HepG2 (cell line): ENCODE results near the gene CAMSAP1. TPM values are rescaled to one million over a fixed set of nuclear protein-coding genes. Genes with fewer than 3 reads are reported as not detected.

Experiments used
- ATAC-seq: fragments of 200-7000 bp; cut with Tn5 transposase; 3 replicates; pipeline ENCODE4 v1.9.1; 2020; ENCODE audit warnings: mild to moderate bottlenecking, moderate library complexity
- BruUV-seq: library from RNA; stranded (reverse); fragments of 400-500 nt; replicated peaks from 2 replicates; lab custom pipeline; 2021; lab: Mats Ljungman, UMichigan
- CTCF ChIA-PET: fragments of 300-600 bp; formaldehyde crosslinking; extraction: SDS; loops from one replicate; lab custom pipeline; 2021; ENCODE audit warnings: low total read pairs, inconsistent platforms, low intra/inter-chr PET ratio; lab: Yijun Ruan, JAX
- POLR2A ChIA-PET: fragments of 350-600 bp; sonication (Branson Sonifier 250); formaldehyde crosslinking; loops from one replicate; lab custom pipeline; 2020; ENCODE audit warnings: antibody characterized with exemption, inconsistent platforms; lab: Yijun Ruan, JAX
- DNase-seq: peaks from one replicate; pipeline ENCODE4 v3.0.0-alpha.2; 2015; ENCODE audit warnings: low spot score
- FAIRE-seq: peaks from 3 replicates; lab custom pipeline; 2011; peaks lifted over from hg19 to GRCh38; lab: Jason Lieb, UNC
- H2AFZ ChIP-seq: one replicate; pipeline ENCODE4 v1.6.1; 2011; ENCODE audit warnings: low read length, inconsistent platforms
- H3K27ac ChIP-seq: fragments of 300-600 bp; 3 replicates; pipeline ENCODE4 v1.8.0; 2011; ENCODE audit warnings: mixed run types, mild to moderate bottlenecking, mixed read lengths, low read length, inconsistent platforms; ENCODE audit not compliant: insufficient read depth; ENCODE audit errors: extremely low read length
- H3K27me3 ChIP-seq, 2 experiments: fragments of 200-600 bp in 1 of 2; 2 replicates in 1 of 2; 3 replicates in 1 of 2; pipeline versions ENCODE4 v1.6.0 to v1.8.0; 2011; ENCODE audit warnings: low read length in 2 of 2, mild to moderate bottlenecking in 2 of 2, moderate library complexity in 2 of 2, inconsistent platforms in 1 of 2; ENCODE audit not compliant: insufficient read depth in 2 of 2, control insufficient read depth in 1 of 2
- H3K36me3 ChIP-seq, 2 experiments: fragments of 200-600 bp in 1 of 2; replicated peaks in 1 of 2; 2 replicates in 1 of 2; 3 replicates in 1 of 2; pipeline versions ENCODE4 v1.5.1 to v1.8.0; 2011; ENCODE audit warnings: low read length in 2 of 2, inconsistent platforms in 1 of 2; ENCODE audit not compliant: insufficient read depth in 2 of 2, control insufficient read depth in 1 of 2
- H3K4me1 ChIP-seq: 2 replicates; pipeline ENCODE4 v1.5.1; 2012; ENCODE audit warnings: low read length, inconsistent platforms; ENCODE audit not compliant: insufficient read depth
- H3K4me2 ChIP-seq: 2 replicates; pipeline ENCODE4 v1.6.0; 2011; ENCODE audit warnings: low read depth, low read length, inconsistent platforms
- H3K4me3 ChIP-seq, 3 experiments: fragments of 200-600 bp in 1 of 3; sonication (generic), shearing (Covaris generic) in 1 of 3; replicated peaks in 1 of 3; 2 replicates each; pipeline ENCODE4 v1.5.1; 2011 to 2016; ENCODE audit warnings: low read length in 3 of 3, inconsistent platforms in 2 of 3, low read depth in 2 of 3, mild to moderate bottlenecking in 2 of 3, control low read depth in 1 of 3, mixed read lengths in 1 of 3; ENCODE audit not compliant: insufficient read depth in 1 of 3
- H3K79me2 ChIP-seq: one replicate; pipeline ENCODE4 v1.6.1; 2011; ENCODE audit warnings: low read length, inconsistent platforms; ENCODE audit not compliant: insufficient read depth
- H3K9ac ChIP-seq: 2 replicates; pipeline ENCODE4 v1.6.0; 2011; ENCODE audit warnings: mild to moderate bottlenecking, low read depth, low read length, inconsistent platforms; ENCODE audit not compliant: insufficient read depth
- H3K9me3 ChIP-seq: 2 replicates; pipeline ENCODE4 v1.5.1; 2012; ENCODE audit warnings: mild to moderate bottlenecking, low read length
- H4K20me1 ChIP-seq: 2 replicates; pipeline ENCODE4 v1.6.0; 2011; ENCODE audit warnings: inconsistent platforms, mild to moderate bottlenecking, low read length, moderate library complexity; ENCODE audit not compliant: insufficient read depth
- SNAPC2 ChIP-seq: sonication (generic); formaldehyde crosslinking; IDR thresholded peaks from 2 replicates; pipeline ENCODE4 v1.8.1; 2022; ENCODE audit warnings: mild to moderate bottlenecking, missing genetic modification reagents
- ZMAT3 ChIP-seq: sonication (generic); formaldehyde crosslinking; conservative IDR thresholded peaks from 2 replicates; pipeline ENCODE4 v1.7.0; 2021; ENCODE audit warnings: missing genetic modification reagents
- ZNF652 ChIP-seq: IDR thresholded peaks from 2 replicates; pipeline ENCODE4 v1.6.1; 2016; ENCODE audit warnings: low read depth, borderline replicate concordance
- ZNF709 ChIP-seq: sonication (generic); formaldehyde crosslinking; IDR thresholded peaks from 2 replicates; pipeline ENCODE4 v1.5.0; 2020; ENCODE audit warnings: mild to moderate bottlenecking, missing genetic modification reagents
- ZNF776 ChIP-seq: sonication (generic); formaldehyde crosslinking; IDR thresholded peaks from 2 replicates; pipeline ENCODE4 v1.4.0; 2020; ENCODE audit warnings: mild to moderate bottlenecking, missing genetic modification reagents
- WGBS: methylation state at CpG from one replicate; pipeline ENCODE4 v1.1.6; 2017; ENCODE audit warnings: low lambda C conversion rate; 5-methylcytosine and 5-hydroxymethylcytosine counted together
- in situ Hi-C: cut with HindIII; loops from 2 replicates; pipeline ENCODE4 v1.10.0; 2017; ENCODE audit warnings: low pct_unique_long_range_greater_than_20kb; ENCODE audit not compliant: extremely low pct_ligation_motif_present
- intact Hi-C: fragments of 100-400 bp; cut with micrococcal nuclease; formaldehyde crosslinking; loops from one replicate; pipeline ENCODE4 v1.10.0; 2022; ENCODE audit not compliant: unreplicated experiment
- polyA plus RNA-seq, 8 experiments: library from polyadenylated mRNA; depleted of rRNA in 3 of 8; stranded (reverse) in 7 of 8; unstranded in 1 of 8; fragments of >200 nt; fragmentation: Illumina TruSeq in 4 of 8; extraction: Trizol in 4 of 8; gene quantifications; 2 replicates each; pipeline versions ENCODE4 v1.2.1 to v1.2.3, GENCODE V29; 2011 to 2016; ENCODE audit warnings: low read depth in 4 of 8, missing spikeins in 1 of 8, mixed read lengths in 1 of 8; ENCODE audit not compliant: insufficient read depth in 1 of 8
- total RNA-seq, 5 experiments: library from RNA; depleted of rRNA; stranded (reverse); fragments of >200 nt; fragmentation: Illumina TruSeq; extraction: Trizol; gene quantifications; 2 replicates each; pipeline ENCODE4 v1.2.3, GENCODE V29; 2016; ENCODE audit warnings: low read depth in 1 of 5
- TF ChIP-seq, protein P1 (sequence below): sonication (generic); formaldehyde crosslinking; IDR thresholded peaks from one replicate; pipeline ENCODE4 v1.5.1; 2020; ENCODE audit warnings: mild to moderate bottlenecking, missing genetic modification reagents; ENCODE audit errors: not compliant biosample characterization
- TF ChIP-seq, protein P2 (sequence below): sonication (generic); formaldehyde crosslinking; IDR thresholded peaks from 2 replicates; pipeline ENCODE4 v1.4.0; 2020; ENCODE audit warnings: mild to moderate bottlenecking, missing genetic modification reagents, borderline replicate concordance
- TF ChIP-seq, protein P3 (sequence below): IDR thresholded peaks from 2 replicates; pipeline ENCODE4 v1.6.1; 2016
- TF ChIP-seq, protein P4 (sequence below): sonication (generic); formaldehyde crosslinking; IDR thresholded peaks from 2 replicates; pipeline ENCODE4 v1.8.1; 2023; ENCODE audit warnings: mild to moderate bottlenecking, missing genetic modification reagents, borderline replicate concordance

Gene CAMSAP1
- total and polyA plus RNA-seq, 2 of the 13 experiments (the other 11 are each of a cell fraction or from before 2014, with no cell fraction given) = 3.8 to 12.4 TPM

DNA sequence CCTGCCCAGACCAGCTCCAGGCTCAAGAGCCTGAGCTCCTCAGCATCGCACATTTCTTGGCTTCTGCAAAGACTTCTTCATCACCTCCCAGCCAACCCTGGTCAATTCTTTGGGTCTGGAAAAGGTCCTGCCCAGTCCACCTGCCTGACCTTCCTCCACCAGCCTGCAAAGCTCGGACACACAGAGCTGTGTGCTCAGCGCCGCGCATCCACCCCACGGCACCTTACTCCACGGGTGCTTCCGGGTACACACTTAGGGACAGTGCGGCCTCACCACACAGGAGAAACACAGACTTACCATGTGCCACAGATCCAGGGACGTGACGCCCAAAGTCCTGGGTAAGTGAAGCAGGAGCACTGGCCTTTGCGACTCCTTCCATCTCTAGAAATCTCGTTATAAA lies 108.1 kb downstream of the CAMSAP1 start (continued):
- TF ChIP-seq, protein P1, sequence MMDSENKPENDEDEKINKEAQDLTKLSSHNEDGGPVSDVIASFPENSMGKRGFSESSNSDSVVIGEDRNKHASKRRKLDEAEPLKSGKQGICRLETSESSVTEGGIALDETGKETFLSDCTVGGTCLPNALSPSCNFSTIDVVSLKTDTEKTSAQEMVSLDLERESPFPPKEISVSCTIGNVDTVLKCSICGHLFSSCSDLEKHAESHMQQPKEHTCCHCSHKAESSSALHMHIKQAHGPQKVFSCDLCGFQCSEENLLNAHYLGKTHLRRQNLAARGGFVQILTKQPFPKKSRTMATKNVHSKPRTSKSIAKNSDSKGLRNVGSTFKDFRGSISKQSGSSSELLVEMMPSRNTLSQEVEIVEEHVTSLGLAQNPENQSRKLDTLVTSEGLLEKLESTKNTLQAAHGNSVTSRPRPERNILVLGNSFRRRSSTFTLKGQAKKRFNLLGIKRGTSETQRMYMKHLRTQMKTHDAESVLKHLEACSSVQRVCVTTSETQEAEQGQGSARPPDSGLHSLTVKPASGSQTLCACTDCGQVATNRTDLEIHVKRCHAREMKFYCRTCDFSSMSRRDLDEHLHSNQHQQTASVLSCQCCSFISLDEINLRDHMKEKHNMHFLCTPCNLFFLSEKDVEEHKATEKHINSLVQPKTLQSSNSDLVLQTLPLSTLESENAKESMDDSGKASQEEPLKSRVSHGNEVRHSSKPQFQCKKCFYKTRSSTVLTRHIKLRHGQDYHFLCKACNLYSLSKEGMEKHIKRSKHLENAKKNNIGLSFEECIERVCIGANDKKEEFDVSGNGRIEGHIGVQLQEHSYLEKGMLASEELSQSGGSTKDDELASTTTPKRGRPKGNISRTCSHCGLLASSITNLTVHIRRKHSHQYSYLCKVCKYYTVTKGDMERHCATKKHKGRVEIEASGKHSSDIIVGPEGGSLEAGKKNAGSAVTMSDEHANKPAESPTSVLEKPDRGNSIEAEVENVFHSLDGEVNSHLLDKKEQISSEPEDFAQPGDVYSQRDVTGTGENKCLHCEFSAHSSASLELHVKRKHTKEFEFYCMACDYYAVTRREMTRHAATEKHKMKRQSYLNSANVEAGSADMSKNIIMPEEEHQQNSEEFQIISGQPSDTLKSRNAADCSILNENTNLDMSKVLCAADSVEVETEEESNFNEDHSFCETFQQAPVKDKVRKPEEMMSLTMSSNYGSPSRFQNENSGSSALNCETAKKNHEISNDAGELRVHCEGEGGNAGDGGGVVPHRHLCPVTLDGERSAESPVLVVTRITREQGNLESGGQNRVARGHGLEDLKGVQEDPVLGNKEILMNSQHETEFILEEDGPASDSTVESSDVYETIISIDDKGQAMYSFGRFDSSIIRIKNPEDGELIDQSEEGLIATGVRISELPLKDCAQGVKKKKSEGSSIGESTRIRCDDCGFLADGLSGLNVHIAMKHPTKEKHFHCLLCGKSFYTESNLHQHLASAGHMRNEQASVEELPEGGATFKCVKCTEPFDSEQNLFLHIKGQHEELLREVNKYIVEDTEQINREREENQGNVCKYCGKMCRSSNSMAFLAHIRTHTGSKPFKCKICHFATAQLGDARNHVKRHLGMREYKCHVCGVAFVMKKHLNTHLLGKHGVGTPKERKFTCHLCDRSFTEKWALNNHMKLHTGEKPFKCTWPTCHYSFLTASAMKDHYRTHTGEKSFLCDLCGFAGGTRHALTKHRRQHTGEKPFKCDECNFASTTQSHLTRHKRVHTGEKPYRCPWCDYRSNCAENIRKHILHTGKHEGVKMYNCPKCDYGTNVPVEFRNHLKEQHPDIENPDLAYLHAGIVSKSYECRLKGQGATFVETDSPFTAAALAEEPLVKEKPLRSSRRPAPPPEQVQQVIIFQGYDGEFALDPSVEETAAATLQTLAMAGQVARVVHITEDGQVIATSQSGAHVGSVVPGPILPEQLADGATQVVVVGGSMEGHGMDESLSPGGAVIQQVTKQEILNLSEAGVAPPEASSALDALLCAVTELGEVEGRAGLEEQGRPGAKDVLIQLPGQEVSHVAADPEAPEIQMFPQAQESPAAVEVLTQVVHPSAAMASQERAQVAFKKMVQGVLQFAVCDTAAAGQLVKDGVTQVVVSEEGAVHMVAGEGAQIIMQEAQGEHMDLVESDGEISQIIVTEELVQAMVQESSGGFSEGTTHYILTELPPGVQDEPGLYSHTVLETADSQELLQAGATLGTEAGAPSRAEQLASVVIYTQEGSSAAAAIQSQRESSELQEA = no peak

DNA sequence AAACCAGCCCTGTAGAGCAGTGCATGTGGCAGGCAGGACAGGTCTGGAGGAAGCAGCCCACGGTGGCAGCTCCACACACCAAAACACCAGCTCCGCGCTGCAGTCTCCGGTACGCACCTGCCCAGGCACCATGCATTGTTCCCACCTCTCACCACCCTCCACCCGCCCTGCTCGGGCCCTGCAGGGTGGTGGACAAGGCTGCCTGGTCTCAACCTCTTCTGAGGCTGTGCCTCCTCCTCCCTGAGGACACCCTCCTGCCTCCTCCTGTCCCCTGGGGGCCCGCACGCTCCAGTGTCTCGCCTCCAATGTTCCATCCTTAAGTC lies 109.1 kb downstream of the CAMSAP1 start:
- BruUV-seq = no TSS peak
- Histone ChIP-seq H3K79me2 (no peaks in the 10 kb centered on the region), H3K4me1 (no peaks in the 10 kb centered on the region), H3K36me3 (no peaks in the 10 kb centered on the region), H3K9ac (no peak overlapping the region), H3K9me3 (no peaks in the 10 kb centered on the region), H3K27me3 (peaks cover 6 to 20% of the 10 kb centered on the region in 2 experiments; a peak in 4 of 5 replicates), H3K27ac (no peak overlapping the region), H3K4me3 (no peak overlapping the region), H2AFZ (no peak overlapping the region), H3K4me2 (no peak overlapping the region), H4K20me1 (0 out of 2 replicates have a peak, but pooled peaks cover 5% of the 10 kb centered on the region)
- intact Hi-C loops (no loop called here), in situ Hi-C loops (no loop called here)
- CTCF ChIA-PET = no interaction called here
- ATAC-seq (no peak), FAIRE-seq (no peak), DNase-seq (no peak)
- POLR2A ChIA-PET = no interaction called here
- 12% methylated on average over 3 of the region's 10 CpGs for WGBS
- TF ChIP-seq, protein P2, sequence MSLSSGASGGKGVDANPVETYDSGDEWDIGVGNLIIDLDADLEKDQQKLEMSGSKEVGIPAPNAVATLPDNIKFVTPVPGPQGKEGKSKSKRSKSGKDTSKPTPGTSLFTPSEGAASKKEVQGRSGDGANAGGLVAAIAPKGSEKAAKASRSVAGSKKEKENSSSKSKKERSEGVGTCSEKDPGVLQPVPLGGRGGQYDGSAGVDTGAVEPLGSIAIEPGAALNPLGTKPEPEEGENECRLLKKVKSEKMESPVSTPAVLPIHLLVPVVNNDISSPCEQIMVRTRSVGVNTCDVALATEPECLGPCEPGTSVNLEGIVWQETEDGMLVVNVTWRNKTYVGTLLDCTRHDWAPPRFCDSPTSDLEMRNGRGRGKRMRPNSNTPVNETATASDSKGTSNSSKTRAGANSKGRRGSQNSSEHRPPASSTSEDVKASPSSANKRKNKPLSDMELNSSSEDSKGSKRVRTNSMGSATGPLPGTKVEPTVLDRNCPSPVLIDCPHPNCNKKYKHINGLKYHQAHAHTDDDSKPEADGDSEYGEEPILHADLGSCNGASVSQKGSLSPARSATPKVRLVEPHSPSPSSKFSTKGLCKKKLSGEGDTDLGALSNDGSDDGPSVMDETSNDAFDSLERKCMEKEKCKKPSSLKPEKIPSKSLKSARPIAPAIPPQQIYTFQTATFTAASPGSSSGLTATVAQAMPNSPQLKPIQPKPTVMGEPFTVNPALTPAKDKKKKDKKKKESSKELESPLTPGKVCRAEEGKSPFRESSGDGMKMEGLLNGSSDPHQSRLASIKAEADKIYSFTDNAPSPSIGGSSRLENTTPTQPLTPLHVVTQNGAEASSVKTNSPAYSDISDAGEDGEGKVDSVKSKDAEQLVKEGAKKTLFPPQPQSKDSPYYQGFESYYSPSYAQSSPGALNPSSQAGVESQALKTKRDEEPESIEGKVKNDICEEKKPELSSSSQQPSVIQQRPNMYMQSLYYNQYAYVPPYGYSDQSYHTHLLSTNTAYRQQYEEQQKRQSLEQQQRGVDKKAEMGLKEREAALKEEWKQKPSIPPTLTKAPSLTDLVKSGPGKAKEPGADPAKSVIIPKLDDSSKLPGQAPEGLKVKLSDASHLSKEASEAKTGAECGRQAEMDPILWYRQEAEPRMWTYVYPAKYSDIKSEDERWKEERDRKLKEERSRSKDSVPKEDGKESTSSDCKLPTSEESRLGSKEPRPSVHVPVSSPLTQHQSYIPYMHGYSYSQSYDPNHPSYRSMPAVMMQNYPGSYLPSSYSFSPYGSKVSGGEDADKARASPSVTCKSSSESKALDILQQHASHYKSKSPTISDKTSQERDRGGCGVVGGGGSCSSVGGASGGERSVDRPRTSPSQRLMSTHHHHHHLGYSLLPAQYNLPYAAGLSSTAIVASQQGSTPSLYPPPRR (CRISPR knock-in tag) = no peak
- TF ChIP-seq, protein P3, sequence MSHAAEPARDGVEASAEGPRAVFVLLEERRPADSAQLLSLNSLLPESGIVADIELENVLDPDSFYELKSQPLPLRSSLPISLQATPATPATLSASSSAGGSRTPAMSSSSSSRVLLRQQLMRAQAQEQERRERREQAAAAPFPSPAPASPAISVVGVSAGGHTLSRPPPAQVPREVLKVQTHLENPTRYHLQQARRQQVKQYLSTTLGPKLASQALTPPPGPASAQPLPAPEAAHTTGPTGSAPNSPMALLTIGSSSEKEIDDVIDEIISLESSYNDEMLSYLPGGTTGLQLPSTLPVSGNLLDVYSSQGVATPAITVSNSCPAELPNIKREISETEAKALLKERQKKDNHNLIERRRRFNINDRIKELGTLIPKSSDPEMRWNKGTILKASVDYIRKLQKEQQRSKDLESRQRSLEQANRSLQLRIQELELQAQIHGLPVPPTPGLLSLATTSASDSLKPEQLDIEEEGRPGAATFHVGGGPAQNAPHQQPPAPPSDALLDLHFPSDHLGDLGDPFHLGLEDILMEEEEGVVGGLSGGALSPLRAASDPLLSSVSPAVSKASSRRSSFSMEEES (CRISPR knock-in tag) = no peak
- TF ChIP-seq ZMAT3 (CRISPR knock-in tag) (no peak), ZNF709 (CRISPR knock-in tag) (no peak), SNAPC2 (no peak), ZNF652 (CRISPR knock-in tag) (no peak), ZNF776 (CRISPR knock-in tag) (no peak)
- TF ChIP-seq, protein P4, sequence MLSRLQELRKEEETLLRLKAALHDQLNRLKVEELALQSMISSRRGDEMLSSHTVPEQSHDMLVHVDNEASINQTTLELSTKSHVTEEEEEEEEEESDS (CRISPR knock-in tag) = no peak
